Keratinocyte (primary cell): ENCODE results near the gene CDK13. TPM values are rescaled to one million over a fixed set of nuclear protein-coding genes. Genes with fewer than 3 reads are reported as not detected.

ENCODE experiments used
- DNase-seq: peaks from one replicate; pipeline ENCODE4 v3.0.0-alpha.2; 2011; ENCODE audit warnings: low read depth, missing footprints, low spot score
- FAIRE-seq: peaks from 2 replicates; lab custom pipeline; 2011; peaks lifted over from hg19 to GRCh38; lab: Jason Lieb, UNC
- H2AFZ ChIP-seq: 2 replicates; pipeline ENCODE4 v1.6.0; 2012; ENCODE audit warnings: low read length, control low read depth, inconsistent platforms; ENCODE audit not compliant: control insufficient read depth
- H3K27ac ChIP-seq: 2 replicates; pipeline ENCODE4 v1.5.1; 2011; ENCODE audit warnings: low read length; ENCODE audit not compliant: control insufficient read depth, insufficient read depth
- H3K27me3 ChIP-seq: 3 replicates; pipeline ENCODE4 v1.6.0; 2011; ENCODE audit warnings: low read length; ENCODE audit not compliant: control insufficient read depth, insufficient read depth; ENCODE audit errors: extremely low read depth
- H3K36me3 ChIP-seq, 2 experiments: 2 replicates in 1 of 2; 3 replicates in 1 of 2; pipeline ENCODE4 v1.5.1; 2011; ENCODE audit warnings: low read length in 2 of 2, mild to moderate bottlenecking in 1 of 2; ENCODE audit not compliant: control insufficient read depth in 2 of 2, insufficient read depth in 2 of 2; ENCODE audit errors: extremely low read depth in 1 of 2
- H3K4me1 ChIP-seq: 3 replicates; pipeline ENCODE4 v1.5.1; 2011; ENCODE audit warnings: low read length; ENCODE audit not compliant: control insufficient read depth, insufficient read depth; ENCODE audit errors: extremely low read depth
- H3K4me2 ChIP-seq: 3 replicates; pipeline ENCODE4 v1.6.0; 2011; ENCODE audit warnings: low read depth, low read length; ENCODE audit not compliant: control insufficient read depth, insufficient read depth; ENCODE audit errors: extremely low read depth
- H3K4me3 ChIP-seq, 3 experiments: fragments of 200-600 bp in 1 of 3; sonication (generic) in 1 of 3; 2 replicates in 2 of 3; 3 replicates in 1 of 3; pipeline ENCODE4 v1.5.1; 2011 to 2016; ENCODE audit warnings: low read length in 3 of 3, mild to moderate bottlenecking in 3 of 3, control low read depth in 2 of 3, inconsistent platforms in 1 of 3, low read depth in 1 of 3, mixed read lengths in 1 of 3, mixed run types in 1 of 3, moderate library complexity in 1 of 3; ENCODE audit not compliant: control insufficient read depth in 2 of 3, insufficient read depth in 2 of 3; ENCODE audit errors: extremely low read depth in 1 of 3
- H3K79me2 ChIP-seq: 2 replicates; pipeline ENCODE4 v1.6.0; 2012; ENCODE audit warnings: low read length; ENCODE audit not compliant: control insufficient read depth, insufficient read depth
- H3K9ac ChIP-seq: 3 replicates; pipeline ENCODE4 v1.6.0; 2011; ENCODE audit warnings: low read length; ENCODE audit not compliant: control insufficient read depth, insufficient read depth; ENCODE audit errors: extremely low read depth
- H3K9me1 ChIP-seq: 3 replicates; pipeline ENCODE4 v1.6.0; 2011; ENCODE audit warnings: low read length; ENCODE audit not compliant: control insufficient read depth, insufficient read depth; ENCODE audit errors: extremely low read depth
- H3K9me3 ChIP-seq: 2 replicates; pipeline ENCODE4 v1.5.1; 2012; ENCODE audit warnings: low read depth, low read length; ENCODE audit not compliant: control insufficient read depth
- H4K20me1 ChIP-seq: 3 replicates; pipeline ENCODE4 v1.6.0; 2011; ENCODE audit warnings: low read length; ENCODE audit not compliant: control insufficient read depth, insufficient read depth; ENCODE audit errors: extremely low read depth
- CTCF ChIP-seq, 3 experiments: IDR thresholded peaks in 1 of 3; conservative IDR thresholded peaks in 1 of 3; optimal IDR thresholded peaks in 1 of 3; 2 replicates in 2 of 3; 3 replicates in 1 of 3; pipeline versions ENCODE3 to v1.5.1; 2011; ENCODE audit warnings: low read length in 3 of 3, mild to moderate bottlenecking in 3 of 3, moderate library complexity in 2 of 3, control low read depth in 1 of 3, inconsistent platforms in 1 of 3; ENCODE audit not compliant: insufficient read depth in 2 of 3; ENCODE audit errors: extremely low read depth in 1 of 3
- EZH2 ChIP-seq: IDR thresholded peaks from one replicate; pipeline ENCODE4 v1.6.1; 2012; ENCODE audit warnings: inconsistent platforms, mild to moderate bottlenecking, low read length, moderate library complexity
- dilution Hi-C: fragments of 300-500 bp; cut with MboI; formaldehyde crosslinking; loops from one replicate; pipeline ENCODE4 v1.7.0; 2020; ENCODE audit warnings: low sequenced_read_pairs; ENCODE audit not compliant: extremely low pct_ligation_motif_present
- polyA plus RNA-seq, 5 experiments: library from polyadenylated mRNA; depleted of rRNA in 3 of 5; stranded (reverse) in 3 of 5; stranded (forward) in 1 of 5; unstranded in 1 of 5; fragments of >200 nt; gene quantifications; 1 replicate in 1 of 5; 2 replicates in 3 of 5; 3 replicates in 1 of 5; pipeline versions ENCODE4 v1.2.1 to v1.2.3, GENCODE V29; 2011 to 2012; ENCODE audit warnings: missing spikeins in 2 of 5, low read depth in 1 of 5, low replicate concordance in 1 of 5

The CDK13 gene
- polyA plus RNA-seq, 1 donor (not counting 4 experiments of a cell fraction or from before 2014, with no cell fraction given): 25.4 TPM

GRCh38 chr7:40135317-40135610, 185.2 kb downstream of the CDK13 start:
- dilution Hi-C loops: no loop called here
- DNase-seq (no peak), FAIRE-seq (no peak)
- H4K20me1 ChIP-seq: peaks cover 4% of the 10 kb centered on the region
- H3K27ac ChIP-seq: peak overlapping the region; percentile 90
- no peaks in the 10 kb centered on the region for H3K9me1 ChIP-seq
- H2AFZ ChIP-seq: peak overlapping the region; percentile 93
- TF ChIP-seq CTCF (optimal IDR thresholded peaks at IDR 0.05 in 1 of 3, IDR thresholded peaks at IDR 0.05 in 1 of 3, conservative IDR thresholded peaks at IDR 0.05 in 1 of 3; ENCODE audit: extremely low read depth in 1 of 3, insufficient read depth in 2 of 3, low read length in 3 of 3) (no peak), EZH2 (no peak)
- H3K36me3 ChIP-seq: no peaks in the 10 kb centered on the region
- H3K79me2 ChIP-seq: peaks cover 41% of the 10 kb centered on the region
- peak overlapping the region; percentile 76 to 91 (median 90) for H3K4me3 ChIP-seq
- H3K4me1 ChIP-seq: peaks cover 13% of the 10 kb centered on the region
- H3K9me3 ChIP-seq: no peaks in the 10 kb centered on the region
- H3K4me2 ChIP-seq: peak overlapping the region; percentile 86
- peak overlapping the region; percentile 92 for H3K9ac ChIP-seq
- no peaks in the 10 kb centered on the region for H3K27me3 ChIP-seq

- no peak for TF ChIP-seq CTCF (optimal IDR thresholded peaks at IDR 0.05 in 1 of 3, IDR thresholded peaks at IDR 0.05 in 1 of 3, conservative IDR thresholded peaks at IDR 0.05 in 1 of 3; ENCODE audit: extremely low read depth in 1 of 3, insufficient read depth in 2 of 3, low read length in 3 of 3)
- TF ChIP-seq EZH2: no peak
- no peak for FAIRE-seq
- Histone ChIP-seq H2AFZ (no peak overlapping the region), H3K27me3 (no peaks in the 10 kb centered on the region), H3K4me3 (no peak overlapping the region), H3K27ac (no peak overlapping the region), H4K20me1 (peaks cover 4% of the 10 kb centered on the region), H3K79me2 (peaks cover 18% of the 10 kb centered on the region), H3K9me1 (no peaks in the 10 kb centered on the region), H3K9me3 (peaks cover 5% of the 10 kb centered on the region), H3K4me1 (peaks cover 10% of the 10 kb centered on the region), H3K36me3 (no peaks in the 10 kb centered on the region), H3K9ac (no peak overlapping the region), H3K4me2 (no peak overlapping the region)
- dilution Hi-C loops: no loop called here
- DNase-seq: no peak
These were observed 187.5 kb downstream of the CDK13 start for GRCh38 chr7:40137563-40137962.
